IgD-negative memory B cell (primary cell): ENCODE results near the gene SF3B2. TPM values are rescaled to one million over a fixed set of nuclear protein-coding genes. Genes with fewer than 3 reads are reported as not detected.
"Not testable (repeated sequence)": the region's sequence is repeated elsewhere in the genome, so short reads cannot be mapped to it uniquely, and the experiment has no call there.

Source experiments
- H3K27ac Mint-ChIP-seq, 3 donors: one replicate each; pipeline ENCODE4 v1.8.0; 2020 to 2022; ENCODE audit warnings: mild to moderate bottlenecking in 3 of 3, mixed read lengths in 3 of 3, moderate library complexity in 1 of 3
- H3K27me3 Mint-ChIP-seq: one replicate; pipeline ENCODE4 v1.8.0; 2021; ENCODE audit warnings: mixed read lengths
- H3K36me3 Mint-ChIP-seq: one replicate; pipeline ENCODE4 v1.8.0; 2020; ENCODE audit warnings: mild to moderate bottlenecking, mixed read lengths
- H3K4me1 Mint-ChIP-seq, 3 donors: one replicate each; pipeline ENCODE4 v1.8.0; 2020 to 2022; ENCODE audit warnings: mixed read lengths in 3 of 3, mild to moderate bottlenecking in 1 of 3
- H3K4me3 Mint-ChIP-seq, 4 donors: one replicate each; pipeline ENCODE4 v1.8.0; 2020 to 2022; ENCODE audit warnings: mild to moderate bottlenecking in 4 of 4, mixed read lengths in 4 of 4, moderate library complexity in 3 of 4
- H3K9me3 Mint-ChIP-seq, 3 donors: one replicate each; pipeline ENCODE4 v1.8.0; 2020 to 2021; ENCODE audit warnings: mixed read lengths in 3 of 3, mild to moderate bottlenecking in 1 of 3
- polyA plus RNA-seq: library from polyadenylated mRNA; unstranded; fragments of 300-500 nt; fragmentation: Illumina TruSeq; gene quantifications from one replicate; pipeline ENCODE4 v1.2.3, GENCODE V29; 2021

Gene SF3B2
- polyA plus RNA-seq, 1 donor from 2014 or later = 91.8 TPM

GRCh38 chr11:66111158-66111557 is 59.0 kb downstream of the SF3B2 start:
- peak overlapping the region; percentile 33 to 91 (median 74) for H3K4me3 Mint-ChIP-seq
- H3K4me1 Mint-ChIP-seq = peaks cover 54 to 75% (median 67%) of the 10 kb centered on the region in 3 donors
- H3K9me3 Mint-ChIP-seq = no peaks in the 10 kb centered on the region
- H3K27ac Mint-ChIP-seq = peak overlapping the region; percentile 59 to 98 (median 79)
- H3K36me3 Mint-ChIP-seq = peaks cover 9% of the 10 kb centered on the region
- no peaks in the 10 kb centered on the region for H3K27me3 Mint-ChIP-seq

- Mint-ChIP-seq H3K27ac (peak overlapping the region; percentile 37 to 98 (median 79)), H3K27me3 (no peaks in the 10 kb centered on the region), H3K4me1 (peaks cover 59 to 79% (median 71%) of the 10 kb centered on the region in 3 donors)
Observed at GRCh38 chr11:66112041-66112491, 59.9 kb downstream of the SF3B2 start.

GRCh38 chr11:66112601-66113499 is 60.7 kb downstream of the SF3B2 start:
- Mint-ChIP-seq H3K4me3 (peak overlapping the region; percentile 47 to 92 (median 72)), H3K36me3 (peaks cover 2% of the 10 kb centered on the region), H3K9me3 (no peaks in the 10 kb centered on the region), H3K27ac (peak overlapping the region; percentile 37 to 98 (median 79)), H3K27me3 (no peaks in the 10 kb centered on the region), H3K4me1 (peaks cover 53 to 73% (median 68%) of the 10 kb centered on the region in 3 donors)

More at GRCh38 chr11:66112041-66112491, 59.9 kb downstream of the SF3B2 start:
- H3K36me3 Mint-ChIP-seq = peaks cover 7% of the 10 kb centered on the region
- no peaks in the 10 kb centered on the region for H3K9me3 Mint-ChIP-seq
- H3K4me3 Mint-ChIP-seq = peak overlapping the region; percentile 47 to 80 (median 68)

GRCh38 chr11:66114957-66115356 is 62.8 kb downstream of the SF3B2 start:
- H3K36me3 Mint-ChIP-seq, H3K27me3 Mint-ChIP-seq, H3K9me3 Mint-ChIP-seq: not testable (repeated sequence)
- H3K4me3 Mint-ChIP-seq = peak overlapping the region; percentile 62 to 94 (median 75)
- H3K27ac Mint-ChIP-seq = peak overlapping the region; percentile 46 to 92 (median 72)
- H3K4me1 Mint-ChIP-seq = peaks cover 63 to 74% (median 67%) of the 10 kb centered on the region in 3 donors

- peak overlapping the region; percentile 62 to 94 (median 75) for H3K4me3 Mint-ChIP-seq
- no peaks in the 10 kb centered on the region for H3K9me3 Mint-ChIP-seq
- H3K27me3 Mint-ChIP-seq = no peaks in the 10 kb centered on the region
- H3K36me3 Mint-ChIP-seq = no peaks in the 10 kb centered on the region
- H3K27ac Mint-ChIP-seq = peak overlapping the region; percentile 30 to 92 (median 46)
- peaks cover 63 to 73% (median 69%) of the 10 kb centered on the region in 3 donors for H3K4me1 Mint-ChIP-seq
Observed at GRCh38 chr11:66115638-66116301, 63.6 kb downstream of the SF3B2 start.

GRCh38 chr11:66116576-66117361 is 64.6 kb downstream of the SF3B2 start:
- H3K4me3 Mint-ChIP-seq = peak overlapping the region in 3 of 4 donors; percentile 72 to 94 (median 87)
- no peaks in the 10 kb centered on the region for H3K9me3 Mint-ChIP-seq
- H3K27ac Mint-ChIP-seq = peak overlapping the region in 2 of 3 donors; percentile 65 to 92
- H3K27me3 Mint-ChIP-seq = no peaks in the 10 kb centered on the region
- H3K4me1 Mint-ChIP-seq = peaks cover 58 to 74% (median 69%) of the 10 kb centered on the region in 3 donors
- H3K36me3 Mint-ChIP-seq = no peaks in the 10 kb centered on the region

GRCh38 chr11:66118847-66119246 is 66.7 kb downstream of the SF3B2 start:
- peaks cover 48 to 66% (median 62%) of the 10 kb centered on the region in 3 donors for H3K4me1 Mint-ChIP-seq
- no peaks in the 10 kb centered on the region for H3K27me3 Mint-ChIP-seq
- no peaks in the 10 kb centered on the region for H3K9me3 Mint-ChIP-seq
- H3K27ac Mint-ChIP-seq = no peak overlapping the region
- H3K4me3 Mint-ChIP-seq = peak overlapping the region in 2 of 4 donors; percentile 22 to 25
- no peaks in the 10 kb centered on the region for H3K36me3 Mint-ChIP-seq

Other genes with a start within 250 kb of the SF3B2 start
- 0.78 TPM for gene SNX32, start 218.4 kb upstream of the SF3B2 start, polyA plus RNA-seq
- gene CFL1, start 194.2 kb upstream of the SF3B2 start, polyA plus RNA-seq = 2,244 TPM
- 38.7 TPM for gene MUS81, start 191.9 kb upstream of the SF3B2 start, polyA plus RNA-seq
- gene EFEMP2, start 179.6 kb upstream of the SF3B2 start, polyA plus RNA-seq = 0.29 TPM
- gene CTSW, start 172.5 kb upstream of the SF3B2 start, polyA plus RNA-seq = 29.2 TPM
- 97.0 TPM for gene FIBP, start 163.9 kb upstream of the SF3B2 start, polyA plus RNA-seq
- 83.9 TPM for gene CCDC85B, start 161.7 kb upstream of the SF3B2 start, polyA plus RNA-seq
- gene FOSL1, start 152.0 kb upstream of the SF3B2 start, polyA plus RNA-seq = 0.79 TPM
- gene C11orf68, start 133.3 kb upstream of the SF3B2 start, polyA plus RNA-seq = 61.6 TPM
- 90.7 TPM for gene DRAP1, start 132.9 kb upstream of the SF3B2 start, polyA plus RNA-seq
- gene TSGA10IP, start 106.9 kb upstream of the SF3B2 start, polyA plus RNA-seq = not detected
- 53.1 TPM for gene SART1, start 90.6 kb upstream of the SF3B2 start, polyA plus RNA-seq
- gene EIF1AD, start 50.2 kb upstream of the SF3B2 start, polyA plus RNA-seq = 35.8 TPM
- 284 TPM for gene BANF1, start 49.9 kb upstream of the SF3B2 start, polyA plus RNA-seq
- not detected for gene CST6, start 40.4 kb upstream of the SF3B2 start, polyA plus RNA-seq
- not detected for gene CATSPER1, start 25.9 kb upstream of the SF3B2 start, polyA plus RNA-seq
- gene GAL3ST3, start 3.2 kb upstream of the SF3B2 start, polyA plus RNA-seq = not detected
- gene PACS1, start 17.9 kb downstream of the SF3B2 start, polyA plus RNA-seq = 72.9 TPM
- 13.6 TPM for gene KLC2, start 205.3 kb downstream of the SF3B2 start, polyA plus RNA-seq
- gene RAB1B, start 216.3 kb downstream of the SF3B2 start, polyA plus RNA-seq = 14.8 TPM
- gene CNIH2, start 225.8 kb downstream of the SF3B2 start, polyA plus RNA-seq = not detected
- gene YIF1A, start 236.8 kb downstream of the SF3B2 start, polyA plus RNA-seq = 72.5 TPM
- gene TMEM151A, start 239.5 kb downstream of the SF3B2 start, polyA plus RNA-seq = not detected